GM19023 (cell line): ENCODE data around the gene PLEKHM1.

Experiments
- ATAC-seq: cut with Tn5 transposase; IDR thresholded peaks from one replicate; pipeline ENCODE4 v1.9.1; 2021; ENCODE audit warnings: mild to moderate bottlenecking, moderate library complexity; ENCODE audit not compliant: unreplicated experiment

The PLEKHM1 gene

GRCh38 chr17:45405250-45406086 is 85.1 kb downstream of the PLEKHM1 start:
- no peak for ATAC-seq

DNA sequence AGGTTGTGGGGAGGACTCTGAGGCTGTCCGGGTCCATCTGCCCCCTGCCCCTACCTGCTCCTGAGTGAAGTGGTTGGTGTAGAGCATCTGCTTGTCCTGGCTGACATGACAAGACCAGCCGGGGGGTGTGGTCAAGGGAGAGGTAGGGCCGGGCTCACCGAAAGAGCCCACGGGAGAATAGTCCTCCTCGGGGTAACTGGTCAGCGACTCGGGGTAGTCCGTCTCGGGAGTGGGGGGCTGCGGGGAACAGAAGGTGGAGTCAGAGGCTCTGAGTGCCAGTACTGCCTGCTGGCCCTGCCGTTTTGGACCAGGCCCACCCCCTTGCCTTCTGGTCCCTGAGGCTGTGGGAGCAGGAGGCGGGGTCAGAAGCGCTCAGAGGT is 85.7 kb downstream of the PLEKHM1 start:
- no peak for ATAC-seq

DNA sequence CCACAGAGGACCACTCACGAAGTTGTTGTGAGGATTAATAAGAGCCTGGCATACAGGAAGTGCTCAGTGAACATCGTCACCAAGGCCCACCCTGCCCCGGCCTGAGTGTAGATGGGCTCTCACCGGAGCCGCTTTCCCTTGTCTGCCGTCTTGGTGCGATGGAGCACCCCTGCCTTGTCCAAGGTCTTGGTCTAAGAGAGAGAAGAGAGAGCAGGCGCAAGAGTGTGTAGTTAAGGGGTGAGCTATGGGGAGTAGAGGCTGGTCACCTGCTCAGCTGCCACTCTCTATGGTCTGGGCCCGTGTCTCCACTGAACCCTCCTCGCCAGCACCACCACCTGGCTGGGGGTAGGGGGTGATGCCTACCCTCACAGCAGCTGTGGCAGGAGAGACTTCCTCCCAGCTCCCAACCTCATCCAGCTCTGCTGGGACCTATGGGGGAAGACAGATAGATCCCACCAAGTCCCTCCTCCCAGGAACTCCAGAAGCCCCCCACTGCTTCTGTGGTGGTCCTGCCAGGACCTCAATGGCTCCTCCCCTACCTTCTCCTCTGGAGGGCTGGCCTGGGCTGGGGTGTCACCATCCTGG is 86.5 kb downstream of the PLEKHM1 start:
- no peak for ATAC-seq

DNA sequence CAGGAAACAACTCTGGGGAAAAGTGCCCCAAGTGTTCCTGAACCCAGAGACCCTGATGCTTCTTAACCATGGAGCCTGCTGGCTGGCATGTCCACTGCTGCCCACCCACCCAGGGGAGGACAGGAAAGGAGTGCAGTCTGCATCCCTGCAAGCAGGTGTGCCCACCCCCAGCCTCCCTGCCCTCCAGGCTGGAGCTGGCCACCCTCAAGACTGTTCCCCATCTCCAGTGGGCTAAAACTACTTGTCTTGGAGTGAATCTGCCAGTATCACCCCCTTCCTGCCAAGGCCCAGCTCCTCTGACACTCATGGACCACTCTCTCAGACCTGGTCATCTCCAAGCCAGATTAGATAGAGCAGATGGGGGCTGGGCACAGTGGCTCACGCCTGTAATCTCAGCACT is 87.6 kb downstream of the PLEKHM1 start:
- ATAC-seq: no peak

DNA sequence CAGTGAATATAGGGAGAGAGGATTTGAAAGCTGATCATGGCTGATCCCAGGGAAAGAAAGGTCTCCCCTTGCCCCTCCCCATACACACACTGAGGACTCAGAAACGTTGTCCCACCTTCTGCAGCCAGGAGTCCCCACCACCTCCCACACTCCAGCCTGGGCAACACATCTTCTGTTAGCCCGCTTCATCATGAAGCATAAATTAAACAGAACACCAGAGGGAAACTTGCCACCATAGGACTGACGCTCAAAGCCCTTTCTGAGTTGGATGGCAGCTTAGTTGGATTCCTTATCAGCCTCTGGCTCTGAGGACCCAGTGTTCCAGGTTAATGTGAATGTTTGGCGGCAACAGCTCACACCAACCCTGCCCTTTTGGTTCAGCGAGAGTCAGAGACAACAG is 91.7 kb downstream of the PLEKHM1 start:
- ATAC-seq: no peak

DNA sequence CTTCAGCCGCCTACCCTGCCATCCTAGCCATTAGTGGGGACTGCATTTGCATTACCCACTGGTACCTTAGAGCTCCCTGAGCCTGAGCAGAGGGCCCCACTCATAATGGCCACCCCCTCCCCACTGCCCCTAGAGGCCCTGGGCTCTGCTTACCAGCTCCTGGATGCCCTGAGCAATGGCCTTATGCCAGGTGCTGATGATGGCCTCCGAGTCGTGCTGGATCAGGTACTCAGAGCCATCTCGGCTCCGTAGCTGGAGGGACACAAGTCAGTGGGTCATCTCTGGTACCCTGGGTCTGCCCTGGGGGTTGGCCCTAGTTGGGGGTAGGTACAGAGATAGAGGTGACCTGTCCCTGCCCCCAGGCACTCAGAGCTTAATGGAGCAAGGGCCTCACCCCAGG is 92.7 kb downstream of the PLEKHM1 start:
- no peak for ATAC-seq

- no peak for ATAC-seq
These were observed 93.9 kb downstream of the PLEKHM1 start for GRCh38 chr17:45396496-45397205.

DNA sequence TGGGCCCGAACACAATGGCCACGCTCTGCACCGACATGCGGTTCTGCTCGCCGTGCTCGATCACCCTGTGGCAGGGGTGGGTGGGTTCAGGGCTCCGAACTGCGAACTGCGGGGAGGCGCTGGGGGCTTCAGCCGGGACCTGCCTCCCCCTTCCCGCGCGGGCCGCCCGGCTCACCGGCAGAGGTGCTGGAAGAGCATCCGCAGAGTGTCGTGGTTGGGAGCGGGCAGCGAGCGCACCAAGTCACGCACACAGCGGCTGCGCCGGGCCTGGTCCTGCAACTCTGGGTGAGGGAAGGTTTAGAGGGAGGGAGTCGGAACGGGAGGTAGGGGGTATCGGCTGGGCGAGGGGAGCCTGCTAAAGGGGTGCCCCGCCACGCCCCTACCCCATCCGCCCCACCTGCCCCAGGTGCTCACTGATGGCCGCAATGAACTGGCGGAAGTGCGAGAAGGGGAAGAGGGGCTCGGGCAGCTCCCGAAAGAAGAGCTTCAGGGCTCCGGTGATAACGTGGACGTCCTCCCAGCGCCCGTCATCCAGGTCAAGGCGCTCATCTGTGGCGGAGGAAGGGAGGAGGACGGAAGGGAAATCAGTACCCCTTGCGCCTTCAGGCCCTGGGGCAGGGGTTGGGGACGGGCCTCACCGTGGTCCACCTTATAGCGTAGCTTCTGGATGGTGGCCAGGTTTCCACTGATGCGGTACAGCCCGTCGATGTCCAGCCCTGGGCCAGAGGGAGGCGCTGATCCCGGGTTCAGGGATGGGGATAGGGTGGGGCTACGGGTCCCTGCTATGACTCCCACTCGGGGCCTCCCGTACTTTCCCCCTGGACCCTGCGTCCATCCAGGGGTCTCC is 94.7 kb downstream of the PLEKHM1 start:
- ATAC-seq: no peak

GRCh38 chr17:45394913-45395568 is 95.5 kb downstream of the PLEKHM1 start:
- no peak for ATAC-seq

DNA sequence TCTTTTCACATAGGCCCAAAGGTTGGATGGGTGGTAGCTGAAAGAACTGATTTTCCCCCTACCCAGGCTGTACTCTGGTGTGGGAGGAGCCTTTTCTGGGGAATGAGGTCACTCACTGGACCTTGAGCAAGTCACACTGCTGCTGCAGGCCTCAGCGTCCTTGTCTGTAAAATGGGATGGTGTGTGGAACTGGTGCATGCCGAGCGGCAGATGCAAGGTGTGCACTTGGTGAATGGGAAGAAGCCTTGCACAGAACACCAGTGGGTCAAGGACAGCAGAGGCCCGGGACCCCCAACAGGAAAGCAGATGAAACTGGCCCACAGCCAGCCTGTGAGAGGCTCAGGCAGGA is 96.0 kb downstream of the PLEKHM1 start:
- no peak for ATAC-seq

GRCh38 chr17:45394091-45394490 is 96.4 kb downstream of the PLEKHM1 start:
- no peak for ATAC-seq

- no peak for ATAC-seq
These were observed 97.1 kb downstream of the PLEKHM1 start for GRCh38 chr17:45393411-45393810.

- ATAC-seq: no peak
These were observed 98.6 kb downstream of the PLEKHM1 start for GRCh38 chr17:45391918-45392317.

- ATAC-seq: no peak
These were observed 99.2 kb downstream of the PLEKHM1 start for GRCh38 chr17:45391291-45391690.

- no peak for ATAC-seq
These were observed 101.2 kb downstream of the PLEKHM1 start for GRCh38 chr17:45389354-45389753.

DNA sequence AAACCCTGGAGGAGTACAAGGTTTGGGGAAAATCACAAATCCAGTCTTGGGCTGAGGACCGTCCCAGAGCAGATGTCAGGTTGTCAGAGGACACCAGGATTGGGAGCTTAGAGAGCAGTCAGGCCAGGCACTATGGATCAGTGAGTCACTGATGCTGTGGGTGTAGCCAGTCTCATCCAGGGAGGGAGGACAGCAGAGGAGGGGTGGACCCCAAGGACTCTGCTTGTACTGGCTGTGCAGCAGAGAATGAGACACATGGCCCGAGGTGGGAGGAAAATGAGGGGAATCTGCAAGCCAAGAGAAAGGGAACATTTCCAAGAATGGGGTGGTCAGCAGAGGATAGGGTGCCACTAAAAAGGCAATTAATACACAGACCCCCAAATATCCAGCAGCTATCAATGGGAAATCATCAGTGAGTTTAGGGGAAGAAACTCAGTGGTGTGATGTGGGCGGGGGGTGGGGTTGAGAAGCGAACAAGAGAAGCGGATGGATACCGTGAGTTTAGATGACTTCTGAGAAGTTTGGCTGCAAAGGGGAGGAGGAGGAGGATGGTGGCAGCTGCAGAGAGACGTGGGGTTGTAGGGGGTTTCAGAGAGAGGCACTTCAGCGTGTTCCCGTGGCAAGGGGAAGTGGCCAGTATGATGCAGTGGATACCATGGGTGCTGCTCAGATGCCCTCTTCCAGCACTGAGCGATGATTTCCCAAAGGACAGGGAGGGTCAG is 101.8 kb downstream of the PLEKHM1 start:
- ATAC-seq: no peak

- no peak for ATAC-seq
These were observed 102.8 kb downstream of the PLEKHM1 start for GRCh38 chr17:45387739-45388138.

DNA sequence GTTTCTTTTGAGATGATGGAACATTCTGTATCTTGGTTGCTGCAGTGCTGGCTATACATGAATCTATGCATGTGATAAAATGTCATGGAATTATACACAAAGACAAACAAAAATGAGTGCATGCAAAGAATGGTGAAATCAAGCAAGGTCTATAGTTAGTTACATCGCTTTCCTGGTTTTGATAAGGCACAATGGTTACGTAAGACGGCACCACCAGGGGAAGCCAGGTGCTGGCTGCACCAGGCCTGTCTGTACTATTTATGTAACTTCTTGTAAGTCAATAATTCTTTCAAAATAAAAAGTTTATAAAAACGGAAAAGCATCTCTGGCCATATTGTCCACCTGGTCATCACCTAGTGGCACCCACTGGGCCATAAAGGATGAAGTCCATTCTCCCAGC is 104.3 kb downstream of the PLEKHM1 start:
- ATAC-seq: no peak
